Cardiac muscle cell (in vitro differentiated cells and primary cell): Measurements from ENCODE around the gene ABT1. TPM values are rescaled to one million over a fixed set of nuclear protein-coding genes. Genes with fewer than 3 reads are reported as not detected.

Experiments used
- DNase-seq, 2 donors: peaks; one replicate each; pipeline versions ENCODE4 v3.0.0 to v3.0.0-alpha.2; 2010 to 2017; ENCODE audit warnings: low read depth in 1 of 2, low spot score in 1 of 2
- H3K27ac ChIP-seq: fragments of 200-600 bp; sonication (generic); 2 replicates; pipeline ENCODE4 v1.5.1; 2016
- H3K27me3 ChIP-seq: fragments of 200-600 bp; sonication (generic); 2 replicates; pipeline ENCODE4 v1.6.0; 2016; ENCODE audit warnings: control low read depth
- H3K36me3 ChIP-seq: fragments of 200-600 bp; sonication (generic); 2 replicates; pipeline ENCODE4 v1.5.1; 2016; ENCODE audit warnings: control low read depth
- H3K4me1 ChIP-seq: fragments of 200-600 bp; sonication (generic); 2 replicates; pipeline ENCODE4 v1.8.1; 2017; ENCODE audit warnings: low read depth, mild to moderate bottlenecking, mixed run types
- H3K4me3 ChIP-seq: fragments of 200-600 bp; sonication (generic); 2 replicates; pipeline ENCODE4 v1.5.1; 2016; ENCODE audit warnings: mild to moderate bottlenecking
- H3K9me3 ChIP-seq: fragments of 200-600 bp; sonication (generic); 2 replicates; pipeline ENCODE4 v1.5.1; 2017; ENCODE audit warnings: low read depth, mild to moderate bottlenecking, control low read depth
- polyA plus RNA-seq: library from polyadenylated mRNA; unstranded; fragments of >200 nt; fragmentation: Nextera tagmentation; extraction: Ambion mirVana; gene quantifications from 2 replicates; pipeline ENCODE4 v1.2.1, GENCODE V29; 2016
- total RNA-seq: library from RNA; depleted of rRNA; stranded (reverse); fragments of >200 nt; gene quantifications from 2 replicates; pipeline ENCODE4 v1.2.3, GENCODE V29; 2016
- TF ChIP-seq, protein P1 (sequence below): IDR thresholded peaks from 2 replicates; pipeline ENCODE4 v1.5.1; 2012; ENCODE audit warnings: low read depth, mild to moderate bottlenecking, low read length

The ABT1 gene
- total and polyA plus RNA-seq, 2 experiments from 2014 or later = 21.2 to 30.2 TPM

DNA sequence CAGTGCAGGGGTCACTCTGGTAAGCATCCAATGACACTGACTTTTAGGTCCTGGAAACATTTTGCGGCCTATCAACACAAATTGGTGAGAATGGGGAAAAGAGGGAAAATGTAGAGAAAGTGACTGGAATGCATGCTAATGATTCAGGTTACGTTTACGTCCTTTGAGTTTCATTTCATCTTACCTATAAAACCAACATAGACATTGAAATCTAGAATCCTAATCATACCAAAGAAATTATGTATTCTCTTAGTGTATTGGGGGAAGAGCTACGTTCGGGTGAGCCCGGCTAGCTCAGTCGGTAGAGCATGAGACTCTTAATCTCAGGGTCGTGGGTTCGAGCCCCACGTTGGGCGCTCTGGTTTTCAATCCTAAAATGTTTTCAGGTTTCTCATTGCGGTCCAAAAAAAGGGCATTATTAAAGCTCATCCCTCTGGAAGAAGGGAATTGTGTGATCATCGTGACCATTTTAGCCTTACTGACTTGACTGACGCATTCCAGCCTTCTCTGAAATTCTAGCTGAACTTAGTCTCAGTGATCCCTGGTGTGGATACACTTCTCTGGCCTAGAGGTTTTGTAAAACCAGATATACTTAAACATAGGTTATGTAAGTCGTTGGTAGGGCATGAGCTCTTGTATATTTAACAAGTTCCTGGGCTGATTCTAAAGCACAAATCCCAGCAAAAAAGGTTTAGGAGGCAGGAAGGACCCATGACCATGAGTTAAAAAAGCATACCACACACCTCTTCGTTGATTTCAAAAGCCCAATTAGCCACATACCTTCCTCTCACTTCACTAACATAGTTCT is 40.3 kb upstream of the ABT1 start:
- no peak overlapping the region for H3K4me3 ChIP-seq
- H3K9me3 ChIP-seq = no peaks in the 10 kb centered on the region
- H3K27ac ChIP-seq = peak overlapping the region; percentile 29
- TF ChIP-seq, protein P1, sequence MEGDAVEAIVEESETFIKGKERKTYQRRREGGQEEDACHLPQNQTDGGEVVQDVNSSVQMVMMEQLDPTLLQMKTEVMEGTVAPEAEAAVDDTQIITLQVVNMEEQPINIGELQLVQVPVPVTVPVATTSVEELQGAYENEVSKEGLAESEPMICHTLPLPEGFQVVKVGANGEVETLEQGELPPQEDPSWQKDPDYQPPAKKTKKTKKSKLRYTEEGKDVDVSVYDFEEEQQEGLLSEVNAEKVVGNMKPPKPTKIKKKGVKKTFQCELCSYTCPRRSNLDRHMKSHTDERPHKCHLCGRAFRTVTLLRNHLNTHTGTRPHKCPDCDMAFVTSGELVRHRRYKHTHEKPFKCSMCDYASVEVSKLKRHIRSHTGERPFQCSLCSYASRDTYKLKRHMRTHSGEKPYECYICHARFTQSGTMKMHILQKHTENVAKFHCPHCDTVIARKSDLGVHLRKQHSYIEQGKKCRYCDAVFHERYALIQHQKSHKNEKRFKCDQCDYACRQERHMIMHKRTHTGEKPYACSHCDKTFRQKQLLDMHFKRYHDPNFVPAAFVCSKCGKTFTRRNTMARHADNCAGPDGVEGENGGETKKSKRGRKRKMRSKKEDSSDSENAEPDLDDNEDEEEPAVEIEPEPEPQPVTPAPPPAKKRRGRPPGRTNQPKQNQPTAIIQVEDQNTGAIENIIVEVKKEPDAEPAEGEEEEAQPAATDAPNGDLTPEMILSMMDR = no peak
- DNase-seq = peak in 1 of 2 donors; percentile 91
- H3K4me1 ChIP-seq = no peaks in the 10 kb centered on the region
- H3K36me3 ChIP-seq = no peaks in the 10 kb centered on the region
- H3K27me3 ChIP-seq = no peaks in the 10 kb centered on the region

DNA sequence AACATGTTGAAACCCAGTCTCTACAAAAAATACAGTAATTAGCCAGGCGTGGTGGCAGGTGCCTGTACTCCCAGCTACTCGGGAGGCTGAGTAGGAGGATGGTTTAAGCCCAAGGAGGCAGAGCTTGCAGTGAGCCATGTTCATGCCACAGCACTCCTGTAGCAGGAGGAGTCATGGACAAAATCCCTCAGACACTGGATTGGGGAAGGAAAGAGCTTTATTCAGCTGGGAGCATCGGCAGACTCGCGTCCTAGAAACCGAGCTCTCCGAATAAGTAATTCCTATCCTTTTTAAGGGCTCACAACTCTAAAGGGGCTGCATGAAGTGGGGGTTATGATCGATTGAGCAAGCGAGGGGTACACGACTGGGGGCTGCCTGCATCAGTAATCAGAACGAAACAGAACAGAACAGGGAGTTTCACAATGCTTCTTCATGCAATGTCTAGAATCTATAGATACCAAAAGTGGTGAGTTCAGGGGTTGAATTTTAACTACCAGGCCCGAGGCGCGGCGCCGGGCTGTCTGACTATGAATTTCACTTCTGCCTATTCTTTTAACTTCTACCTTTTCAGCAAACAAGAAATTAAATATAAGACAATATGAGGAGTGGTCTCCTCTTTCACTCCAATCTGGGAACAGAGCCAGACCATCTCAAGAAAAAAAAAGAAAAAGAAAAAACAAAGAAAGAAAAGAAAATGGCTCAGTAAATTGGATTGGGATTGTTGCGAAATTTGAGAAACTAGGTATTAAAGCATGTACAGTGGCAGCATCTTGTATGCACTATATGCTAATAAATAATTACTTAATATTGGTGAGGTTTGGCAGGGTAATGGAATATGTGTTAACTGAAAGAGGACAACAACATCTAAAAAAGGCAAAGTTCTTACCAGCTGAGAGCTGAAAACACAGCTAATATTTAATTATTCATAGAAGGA is 35.0 kb upstream of the ABT1 start:
- no peak overlapping the region for H3K27ac ChIP-seq
- DNase-seq = no peak
- H3K4me1 ChIP-seq = no peaks in the 10 kb centered on the region
- H3K27me3 ChIP-seq = no peaks in the 10 kb centered on the region
- H3K9me3 ChIP-seq = no peaks in the 10 kb centered on the region
- no peaks in the 10 kb centered on the region for H3K36me3 ChIP-seq
- TF ChIP-seq, protein P1 = no peak
- H3K4me3 ChIP-seq = no peak overlapping the region

DNA sequence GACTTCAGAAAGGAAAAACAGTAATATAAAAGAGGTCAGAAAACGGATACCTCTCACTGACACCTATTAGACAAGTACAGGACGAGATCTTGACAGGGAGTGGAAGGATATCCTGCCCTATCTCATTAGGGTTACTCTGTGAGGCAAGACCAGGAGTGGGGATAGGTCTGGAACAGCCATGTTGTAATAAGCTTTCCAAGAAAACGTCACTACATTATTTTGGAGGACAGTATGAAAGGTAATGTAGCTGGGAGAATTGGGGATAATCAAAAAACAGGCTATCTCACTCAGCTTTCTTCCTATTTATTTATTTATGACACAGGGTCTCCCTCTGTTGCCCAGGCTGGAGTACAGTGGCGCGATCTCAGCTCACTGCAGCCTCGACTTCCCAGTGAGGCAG is 33.3 kb upstream of the ABT1 start:
- Histone ChIP-seq H3K36me3 (no peaks in the 10 kb centered on the region), H3K4me3 (no peak overlapping the region), H3K4me1 (no peaks in the 10 kb centered on the region), H3K9me3 (no peaks in the 10 kb centered on the region), H3K27ac (no peak overlapping the region), H3K27me3 (no peaks in the 10 kb centered on the region)
- TF ChIP-seq, protein P1 = no peak
- no peak for DNase-seq

DNA sequence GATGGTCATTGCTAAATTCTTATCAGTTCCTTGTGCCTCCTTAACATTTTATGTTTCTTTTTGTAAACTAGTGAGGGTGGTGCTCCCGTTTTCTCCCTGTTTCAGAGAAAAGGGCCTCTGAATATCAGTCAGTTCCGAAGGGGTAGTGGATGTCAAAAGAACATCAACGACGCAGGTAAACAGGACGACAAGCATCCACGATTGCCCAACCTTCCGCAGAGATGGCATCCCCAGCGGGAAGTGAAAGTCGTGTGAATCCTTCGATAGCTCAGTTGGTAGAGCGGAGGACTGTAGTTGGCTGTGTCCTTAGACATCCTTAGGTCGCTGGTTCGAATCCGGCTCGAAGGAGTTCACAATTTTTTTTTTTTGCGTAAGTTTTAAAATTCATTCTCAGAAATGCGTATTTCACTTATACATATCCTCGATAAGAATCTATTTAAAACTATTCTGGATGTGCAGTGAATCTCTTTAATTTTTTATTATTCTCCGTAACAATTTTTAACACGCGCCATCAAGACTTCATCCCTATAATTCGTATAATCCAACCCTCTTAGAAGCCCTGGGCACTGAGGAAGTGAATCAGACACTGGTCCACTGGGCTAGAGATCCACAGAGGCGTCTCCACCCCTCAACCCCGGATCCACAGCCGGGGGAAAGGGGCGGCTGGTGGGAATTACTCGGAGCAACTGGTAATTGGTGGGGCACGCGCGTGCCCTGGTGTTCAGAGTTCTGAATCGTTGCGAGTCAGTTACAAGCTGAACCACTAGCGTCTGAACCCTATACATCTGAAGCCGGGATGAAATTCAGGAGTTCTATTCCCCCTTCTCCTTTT is 27.9 kb upstream of the ABT1 start:
- H3K36me3 ChIP-seq = no peaks in the 10 kb centered on the region
- no peak overlapping the region for H3K27ac ChIP-seq
- H3K27me3 ChIP-seq = no peaks in the 10 kb centered on the region

DNA sequence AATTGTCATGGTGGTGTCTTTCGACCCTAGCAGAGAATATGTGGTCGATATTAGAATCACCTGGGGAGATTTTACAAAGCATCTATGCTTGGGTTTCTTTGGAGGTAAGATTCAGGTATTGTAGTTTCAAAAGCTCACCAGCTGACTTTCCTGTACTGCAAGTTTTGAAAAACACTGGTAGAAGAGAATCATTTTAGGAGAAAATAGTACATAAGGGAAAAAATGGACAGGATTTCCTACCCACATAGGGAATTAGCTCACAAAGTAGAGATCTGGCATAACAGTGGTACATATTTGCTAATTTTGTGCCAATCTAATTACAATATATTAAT is 27.4 kb upstream of the ABT1 start:
- no peaks in the 10 kb centered on the region for H3K36me3 ChIP-seq
- TF ChIP-seq, protein P1 = no peak
- H3K4me1 ChIP-seq = no peaks in the 10 kb centered on the region
- no peak for DNase-seq
- no peaks in the 10 kb centered on the region for H3K9me3 ChIP-seq
- peak overlapping the region; percentile 84 for H3K4me3 ChIP-seq
- no peak overlapping the region for H3K27ac ChIP-seq
- H3K27me3 ChIP-seq = no peaks in the 10 kb centered on the region

More for the DNA sequence above, 27.9 kb upstream of the ABT1 start:
- Histone ChIP-seq H3K4me3 (peak overlapping the region; percentile 84), H3K4me1 (no peaks in the 10 kb centered on the region), H3K9me3 (no peaks in the 10 kb centered on the region)
- TF ChIP-seq, protein P1 = peak; percentile 37
- DNase-seq = peak; percentile 86 to 93
